ENCODE measurements around the gene P2RX1. TPM values are rescaled to one million over a fixed set of nuclear protein-coding genes. Genes with fewer than 3 reads are reported as not detected.
A peak's percentile ranks its signal among the peaks of the same experiment; 100 is the strongest.

Gene P2RX1
- total and polyA plus RNA-seq, 2 donors (not counting 1 experiment from before 2014, with no cell fraction given): 25.7 to 84.7 TPM

GRCh38 chr17:3924512-3925350 lies 8.5 kb upstream of the P2RX1 start:
- no peak overlapping the region for H3K4me3 Mint-ChIP-seq
- POLR2A ChIA-PET: interaction anchor here (2.4 kb wide), 1 partner anchor 10 kb away, joined by 13 read pairs; the partner anchor contains the start of gene P2RX1
- H3K27ac Mint-ChIP-seq: peak overlapping the region; percentile 59

More at GRCh38 chr17:3924512-3925350, 8.5 kb upstream of the P2RX1 start:
- Mint-ChIP-seq H3K27me3 (no peaks in the 10 kb centered on the region), H3K4me1 (peaks cover 40% of the 10 kb centered on the region), H3K9me3 (ENCODE audit: insufficient read depth) (no peaks in the 10 kb centered on the region)
- H3K4me1 ChIP-seq (ENCODE audit: control insufficient read depth in 2 of 2, insufficient read depth in 2 of 2, low read length in 2 of 2): peaks cover 6 to 26% of the 10 kb centered on the region in 2 donors
- peaks cover under 1% of the 10 kb centered on the region for H3K79me2 ChIP-seq (ENCODE audit: control insufficient read depth, insufficient read depth, low read length)
- no peak for DNase-seq
- H3K9ac ChIP-seq (ENCODE audit: low read length): no peak overlapping the region
- H4K20me1 ChIP-seq (ENCODE audit: control insufficient read depth, insufficient read depth, low read length, poor library complexity, severe bottlenecking): peaks cover 47% of the 10 kb centered on the region
- no peak overlapping the region for H2AFZ ChIP-seq (ENCODE audit: insufficient read depth, low read depth, low read length, poor library complexity, severe bottlenecking)
- H3K36me3 ChIP-seq (replicated peaks in 1 of 2; ENCODE audit: control extremely low read depth in 1 of 2, control insufficient read depth in 1 of 2, extremely low read depth in 1 of 2, insufficient read depth in 2 of 2, low read length in 1 of 2): peaks cover 8 to 45% of the 10 kb centered on the region in 2 experiments
- intact Hi-C loops (cut with micrococcal nuclease): no loop called here
- H3K9me3 ChIP-seq (ENCODE audit: control extremely low read depth in 1 of 3, control insufficient read depth in 2 of 3, insufficient read depth in 1 of 3, low read length in 2 of 3): no peaks in the 10 kb centered on the region
- H3K27me3 ChIP-seq (replicated peaks in 1 of 4; ENCODE audit: control extremely low read depth in 1 of 4, control insufficient read depth in 3 of 4, insufficient read depth in 4 of 4, low read length in 3 of 4): no peaks in the 10 kb centered on the region
- CTCF ChIA-PET: interaction anchor here (1.2 to 5.6 kb wide), 2 partner anchors 10 to 61 kb away, joined by 4 to 30 read pairs; no protein-coding TSS in a partner anchor
- no peak overlapping the region for H3K27ac ChIP-seq (ENCODE audit: low read length in 2 of 2)
- 93% methylated on average over 34 of the region's 40 CpGs for WGBS (ENCODE audit: insufficient coverage)
- no peak for TF ChIP-seq CTCF (IDR thresholded peaks at IDR 0.05)
- TF ChIP-seq EZH2 (IDR thresholded peaks at IDR 0.05; ENCODE audit: borderline replicate concordance, insufficient read depth, low read depth, low read length, poor library complexity, severe bottlenecking): no peak
- H3K4me2 ChIP-seq (replicated peaks; ENCODE audit: low read depth, low read length, poor library complexity, severe bottlenecking): no peak overlapping the region
- ATAC-seq (ENCODE audit: low read depth): no peak
- no peak overlapping the region for H3K4me3 ChIP-seq (ENCODE audit: control extremely low read depth in 1 of 5, extremely low read depth in 1 of 5, insufficient read depth in 1 of 5, low read depth in 2 of 5, low read length in 4 of 5)
